SKM-1 (cell line): ENCODE data around the gene TNP1.

Source experiments
- DNase-seq: peaks from one replicate; lab custom pipeline; 2025; ENCODE audit not compliant: unreplicated experiment; lab: John Stamatoyannopoulos, UW

Gene TNP1

DNA sequence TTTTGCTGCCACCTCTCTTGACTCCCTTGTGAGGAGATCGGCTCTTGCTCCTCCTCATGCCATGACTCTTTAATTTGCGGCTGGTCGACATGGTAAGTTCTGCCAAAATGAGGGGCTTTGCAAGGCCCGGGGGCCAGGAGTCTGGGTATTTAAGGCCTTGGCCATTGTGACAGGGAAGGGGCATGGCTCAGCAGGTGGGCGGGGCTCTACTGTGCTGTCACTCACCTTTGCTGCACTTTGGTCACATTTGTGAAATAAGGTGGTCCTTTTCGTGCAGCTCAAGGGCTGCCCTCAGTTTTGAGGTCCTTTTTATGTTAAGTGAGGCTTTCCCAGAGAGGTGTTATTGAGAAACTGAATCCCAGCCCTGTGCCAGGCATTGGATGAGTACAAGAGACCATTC lies at the start of gene TNP1:
TSS of gene TNP1 (minus strand) at position 121 of the 400 bp plus-strand sequence. CDS start at position 91, 30 bp downstream.
- DNase-seq: no peak

DNA sequence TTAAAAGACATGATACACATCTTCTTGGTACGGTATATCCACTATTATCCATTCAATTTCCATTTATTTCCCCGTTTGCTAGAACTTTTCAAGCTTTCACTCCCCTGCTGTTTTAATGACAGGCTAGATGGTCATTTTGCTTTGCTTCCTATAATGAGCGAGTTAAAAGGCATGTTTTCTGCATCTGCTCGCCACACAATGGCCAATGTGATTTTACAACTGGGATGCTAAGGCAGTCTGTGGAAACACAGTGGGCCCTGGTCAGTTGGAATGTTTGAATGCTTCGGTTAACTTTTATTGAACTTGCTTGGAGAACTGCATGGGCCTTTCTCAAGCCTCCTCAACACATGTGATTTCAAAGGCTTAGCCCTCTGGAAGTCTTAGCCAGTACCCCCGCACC lies 48.4 kb upstream of the TNP1 start:
- DNase-seq: no peak

- no peak for DNase-seq
Measured at GRCh38 chr2:216905649-216906329, 45.9 kb upstream of the TNP1 start.

DNA sequence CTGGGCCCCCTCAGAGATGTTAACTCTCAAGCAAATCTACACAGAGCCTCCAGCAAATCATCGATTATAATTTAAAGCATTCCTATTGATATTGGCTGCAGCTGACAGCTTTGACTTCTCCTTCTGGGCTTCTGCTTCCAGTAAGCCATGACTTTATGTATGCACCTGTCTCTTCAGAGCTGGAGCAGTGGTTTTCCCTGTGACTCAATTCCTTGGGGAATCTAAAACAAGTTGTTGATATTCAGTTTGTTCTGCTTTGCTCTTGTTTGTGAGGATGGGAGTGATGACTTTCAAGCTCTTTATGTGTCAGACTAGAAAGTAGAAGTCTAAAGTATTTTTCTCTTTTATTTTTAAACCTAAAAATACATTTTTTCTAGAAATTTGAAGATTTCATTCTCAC lies 45.1 kb upstream of the TNP1 start:
- DNase-seq: no peak

DNA sequence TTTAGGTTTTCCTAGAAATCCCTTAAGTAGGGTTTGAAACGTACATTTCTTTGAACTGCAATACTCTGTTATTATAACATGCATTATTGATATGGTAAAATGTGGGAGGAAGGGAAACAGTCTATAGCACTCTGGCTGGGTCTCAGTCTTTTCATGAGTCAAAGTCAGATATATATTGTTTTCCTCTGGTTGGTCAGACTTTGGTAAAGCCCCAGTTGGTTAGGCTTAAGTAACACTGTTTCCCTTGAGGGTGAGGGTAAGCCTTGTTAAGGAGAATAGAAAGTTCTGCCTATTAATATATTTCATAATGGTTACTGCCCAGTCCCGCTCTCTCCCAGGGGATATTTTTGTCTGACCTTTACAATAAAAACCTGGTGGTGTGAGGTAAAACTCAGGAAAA lies 44.7 kb upstream of the TNP1 start:
- DNase-seq: no peak

GRCh38 chr2:216903470-216903869 lies 43.6 kb upstream of the TNP1 start:
- no peak for DNase-seq

DNA sequence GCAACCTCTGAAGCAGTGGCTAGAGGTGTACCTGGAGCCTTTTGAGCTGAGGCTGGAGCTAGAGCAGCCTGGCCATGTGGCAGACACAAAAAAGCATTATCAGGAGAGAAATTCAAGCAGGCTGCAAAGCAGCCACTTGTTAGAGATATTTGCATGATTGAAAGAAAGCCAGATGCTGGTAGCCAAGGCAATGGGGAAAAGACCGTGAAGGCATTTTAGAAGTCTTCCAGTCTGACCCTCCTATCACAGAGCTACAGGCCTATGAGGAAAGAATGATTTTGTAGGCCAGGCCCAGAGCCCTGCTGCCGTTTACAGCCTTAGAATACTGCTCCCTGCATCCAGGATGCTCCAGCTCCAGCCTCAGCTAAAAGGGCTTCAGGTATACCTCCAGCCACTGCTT lies 41.4 kb upstream of the TNP1 start:
- no peak for DNase-seq

DNA sequence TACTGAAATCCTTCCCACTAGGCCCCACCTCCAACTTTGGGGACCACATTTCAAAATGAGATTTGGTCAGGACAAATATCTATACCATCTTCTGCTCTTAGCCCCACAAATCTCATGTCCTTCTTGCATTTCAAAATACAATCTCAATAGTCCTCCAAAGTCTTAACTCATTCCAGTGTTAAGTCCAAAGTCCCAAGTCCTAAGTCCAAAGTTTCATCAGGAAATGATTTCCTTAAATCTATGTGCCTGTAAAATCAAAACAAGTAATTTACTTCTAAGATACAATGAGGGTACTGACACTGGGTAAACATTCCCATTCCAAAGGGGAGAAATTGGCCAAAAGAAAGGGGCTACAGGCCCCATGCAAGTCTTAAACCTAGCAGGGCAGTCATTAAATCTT lies 40.5 kb upstream of the TNP1 start:
- no peak for DNase-seq

- DNase-seq: no peak
Measured at GRCh38 chr2:216897561-216898203, 37.8 kb upstream of the TNP1 start.

- no peak for DNase-seq
Measured at GRCh38 chr2:216890138-216890537, 30.3 kb upstream of the TNP1 start.

GRCh38 chr2:216888887-216889622 lies 29.2 kb upstream of the TNP1 start:
- no peak for DNase-seq

GRCh38 chr2:216888081-216888480 lies 28.2 kb upstream of the TNP1 start:
- DNase-seq: no peak

DNA sequence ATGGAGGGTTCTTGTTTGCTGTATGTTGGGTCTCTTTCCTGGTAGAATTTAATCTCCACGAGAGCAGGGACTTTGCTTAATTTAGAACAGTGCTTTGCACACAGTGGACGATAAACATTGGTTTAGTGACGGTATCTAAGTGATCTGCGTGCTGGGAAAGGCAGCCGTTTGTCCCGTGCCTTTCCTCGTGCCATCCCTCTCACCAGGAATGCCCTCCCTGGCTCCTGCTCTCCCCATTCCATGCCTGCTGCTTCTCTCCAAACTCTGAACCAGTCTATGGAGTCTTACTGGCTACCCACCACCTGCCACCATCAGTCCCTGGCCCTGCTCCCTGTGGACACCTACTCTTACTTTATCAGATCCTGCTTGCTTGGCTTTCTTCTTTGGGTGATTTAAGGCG lies 27.3 kb upstream of the TNP1 start:
- DNase-seq: no peak

- DNase-seq: no peak
Measured at GRCh38 chr2:216885117-216885553, 25.3 kb upstream of the TNP1 start.

- DNase-seq: no peak
Measured at GRCh38 chr2:216884347-216884746, 24.5 kb upstream of the TNP1 start.

GRCh38 chr2:216882876-216883275 lies 23.0 kb upstream of the TNP1 start:
- no peak for DNase-seq

DNA sequence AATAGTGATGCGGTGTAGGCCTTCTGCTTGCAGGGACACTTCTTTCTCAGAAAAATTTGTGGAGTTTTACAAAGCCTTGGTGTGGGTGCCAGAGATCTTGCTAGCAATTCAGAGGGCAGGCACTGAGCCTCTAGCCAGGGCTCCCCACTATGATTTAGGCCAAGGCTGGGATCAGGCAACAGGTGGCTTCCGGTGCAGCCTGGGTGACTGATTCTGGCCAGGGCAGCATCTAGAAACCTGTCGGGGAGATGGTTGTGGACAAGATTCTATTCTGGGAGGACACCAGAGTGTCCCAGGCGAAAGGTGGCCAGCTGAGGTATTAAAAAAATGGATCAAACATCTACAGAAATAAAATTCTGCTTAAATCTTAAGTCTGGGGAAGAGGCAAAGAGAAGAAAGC lies 21.5 kb upstream of the TNP1 start:
- no peak for DNase-seq

DNA sequence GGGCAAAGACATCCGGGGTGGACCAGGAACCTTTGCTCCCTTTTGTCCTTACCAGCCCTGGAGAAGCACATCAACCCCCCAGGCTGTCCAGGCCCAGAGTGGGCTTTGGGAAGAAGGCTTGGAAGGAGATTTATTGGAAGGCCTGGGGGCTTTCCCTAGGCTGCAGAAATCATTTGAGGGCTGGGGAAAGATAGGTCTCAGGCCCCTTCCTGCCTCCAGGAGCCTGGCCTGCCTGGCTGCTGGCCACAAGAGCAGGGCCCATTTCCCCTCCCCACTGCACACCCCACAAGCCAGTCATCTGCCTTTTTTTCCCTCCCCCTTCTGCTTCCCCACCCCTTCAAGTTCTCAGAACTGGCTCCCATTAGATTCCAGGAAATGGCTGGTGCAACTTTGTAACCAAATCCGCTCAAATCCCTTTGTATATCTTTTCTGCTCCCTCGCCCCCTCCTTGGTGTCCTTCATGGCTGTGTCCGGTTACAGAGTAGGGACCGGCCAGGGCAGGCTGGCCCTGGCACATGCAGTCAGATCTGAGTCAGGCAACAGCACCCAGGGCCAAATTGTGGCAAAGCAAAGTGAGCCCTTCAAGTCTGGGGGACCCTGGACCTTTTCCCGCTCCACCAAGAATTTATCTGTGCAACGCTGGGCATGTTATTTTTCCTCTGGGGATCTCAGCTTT lies 20.8 kb upstream of the TNP1 start:
- no peak for DNase-seq

DNA sequence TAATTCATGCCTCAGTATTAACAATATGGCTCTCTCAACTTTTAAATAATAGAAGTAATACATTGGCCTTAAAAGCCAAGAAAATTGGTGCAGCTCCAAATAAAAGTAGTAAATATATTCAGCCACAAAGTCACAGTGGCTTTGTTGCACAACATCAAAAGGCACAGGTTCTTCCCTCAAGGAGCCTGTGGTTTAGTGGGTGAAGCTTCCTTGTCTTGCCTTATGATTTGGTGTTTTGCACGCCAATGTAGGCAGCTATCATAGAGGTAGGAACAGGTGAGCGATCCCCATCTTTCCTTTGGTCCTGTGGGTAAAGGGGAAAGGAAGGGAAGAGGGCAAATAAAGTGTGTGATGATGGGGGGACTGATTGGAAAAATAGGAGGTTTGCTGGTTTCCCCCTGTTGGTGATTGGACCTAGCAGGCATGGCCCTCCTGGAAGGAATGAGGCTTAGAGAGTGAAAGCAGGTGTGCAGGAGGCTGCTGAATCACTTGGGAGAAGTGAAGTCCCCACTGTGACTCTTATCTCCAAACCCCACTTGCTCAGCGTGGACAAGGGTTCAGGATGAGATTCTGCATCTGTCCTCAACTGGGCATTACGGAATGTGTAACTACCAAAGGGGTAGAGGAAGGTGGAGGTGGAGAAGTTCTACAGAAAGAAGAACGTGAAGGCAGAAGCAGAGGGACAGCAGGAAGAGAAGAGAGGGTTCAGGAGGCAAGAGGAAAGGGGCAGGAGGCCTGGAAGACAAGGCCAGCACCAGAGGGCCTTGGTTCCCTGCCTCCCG lies 20.1 kb upstream of the TNP1 start:
- no peak for DNase-seq

- no peak for DNase-seq
Measured at GRCh38 chr2:216878072-216878471, 18.2 kb upstream of the TNP1 start.

- DNase-seq: no peak
Measured at GRCh38 chr2:216877085-216877484, 17.2 kb upstream of the TNP1 start.
